Ishikawa (cell line): Measurements from ENCODE around the gene DNAH17.

Experiments
- CEBPB ChIP-seq: IDR thresholded peaks from 2 replicates; pipeline ENCODE4 v1.6.1; 2012
- CREB1 ChIP-seq: IDR thresholded peaks from 2 replicates; pipeline ENCODE4 v1.6.1; 2012; ENCODE audit warnings: low read depth
- EGR1 ChIP-seq: IDR thresholded peaks from 2 replicates; pipeline ENCODE4 v1.6.1; 2012
- EP300 ChIP-seq: IDR thresholded peaks from 2 replicates; pipeline ENCODE4 v1.6.1; 2012; ENCODE audit warnings: borderline replicate concordance
- FOXM1 ChIP-seq: IDR thresholded peaks from 2 replicates; pipeline ENCODE4 v1.6.1; 2012; ENCODE audit warnings: low read depth, borderline replicate concordance
- MAX ChIP-seq: IDR thresholded peaks from 2 replicates; pipeline ENCODE4 v1.6.1; 2012
- NFIC ChIP-seq: IDR thresholded peaks from 2 replicates; pipeline ENCODE4 v1.6.1; 2012
- RAD21 ChIP-seq: IDR thresholded peaks from 2 replicates; pipeline ENCODE4 v1.6.1; 2012; ENCODE audit warnings: low read depth
- TAF1 ChIP-seq: IDR thresholded peaks from 2 replicates; pipeline ENCODE4 v1.6.1; 2012; ENCODE audit warnings: low read depth, mild to moderate bottlenecking
- TCF12 ChIP-seq: IDR thresholded peaks from 2 replicates; pipeline ENCODE4 v1.6.1; 2012; ENCODE audit warnings: low read depth
- USF1 ChIP-seq: IDR thresholded peaks from 2 replicates; pipeline ENCODE4 v1.6.1; 2012
- YY1 ChIP-seq: IDR thresholded peaks from 2 replicates; pipeline ENCODE4 v1.6.1; 2012; ENCODE audit warnings: low read depth
- ZBTB7A ChIP-seq: IDR thresholded peaks from 2 replicates; pipeline ENCODE4 v1.6.1; 2012; ENCODE audit warnings: low read depth

GRCh38 chr17:78589885-78590284 lies 12.7 kb upstream of the DNAH17 start:
- TF ChIP-seq TAF1 (no peak), CREB1 (no peak), TCF12 (no peak), MAX (no peak), YY1 (no peak), EGR1 (no peak), CEBPB (no peak), EP300 (no peak), FOXM1 (no peak), USF1 (no peak), RAD21 (no peak), ZBTB7A (no peak), NFIC (no peak)
